ENCODE results near the gene PPP2R5E.

The PPP2R5E gene

GRCh38 chr14:63362389-63362819 lies 180.8 kb downstream of the PPP2R5E start:
- DNase-seq, result no peak

- no peak for DNase-seq
Observed at GRCh38 chr14:63361790-63362189, 181.4 kb downstream of the PPP2R5E start.

- DNase-seq, result no peak
Observed at GRCh38 chr14:63357841-63358240, 185.3 kb downstream of the PPP2R5E start.

GRCh38 chr14:63345826-63346225 lies 197.4 kb downstream of the PPP2R5E start:
- no peak for DNase-seq

- no peak for DNase-seq
Observed at GRCh38 chr14:63344336-63344735, 198.8 kb downstream of the PPP2R5E start.

GRCh38 chr14:63343878-63344277 lies 199.3 kb downstream of the PPP2R5E start:
- DNase-seq, result no peak

- no peak for DNase-seq
Observed at GRCh38 chr14:63342371-63342770, 200.8 kb downstream of the PPP2R5E start.

- no peak for DNase-seq
Observed at GRCh38 chr14:63328787-63329737, 214.1 kb downstream of the PPP2R5E start.

- DNase-seq, result no peak
Observed at GRCh38 chr14:63326840-63327239, 216.3 kb downstream of the PPP2R5E start.

GRCh38 chr14:63322897-63323573 lies 220.1 kb downstream of the PPP2R5E start:
- no peak for DNase-seq

GRCh38 chr14:63322472-63322871 lies 220.7 kb downstream of the PPP2R5E start:
- no peak for DNase-seq
